Measurements from ENCODE around the gene GET4. TPM values are rescaled to one million over a fixed set of nuclear protein-coding genes. Genes with fewer than 3 reads are reported as not detected.

Gene GET4
- total and polyA plus RNA-seq, 2 donors from 2014 or later: 44.8 to 80.8 TPM

DNA sequence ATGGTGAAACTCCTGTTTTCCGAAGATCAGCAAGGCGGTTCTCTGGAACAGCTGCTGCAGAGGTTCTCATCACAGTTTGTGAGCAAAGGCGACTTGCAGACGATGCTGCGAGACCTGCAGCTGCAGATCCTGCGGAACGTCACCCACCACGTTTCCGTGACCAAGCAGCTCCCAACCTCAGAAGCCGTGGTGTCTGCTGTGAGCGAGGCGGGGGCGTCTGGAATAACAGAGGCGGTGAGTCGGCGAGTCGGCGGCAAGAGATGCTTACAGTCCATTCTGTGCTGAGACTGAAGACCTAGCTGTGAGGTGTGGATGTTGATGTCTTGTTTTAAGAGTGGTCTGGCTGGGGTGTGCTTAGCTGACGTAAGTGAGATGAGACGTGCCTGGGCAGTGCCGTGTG lies 16.2 kb upstream of the GET4 start:
- H3K36me3 ChIP-seq (ENCODE audit: control insufficient read depth in 2 of 3, insufficient read depth in 3 of 3, low read length in 3 of 3): peaks cover 6 to 57% (median 27%) of the 10 kb centered on the region in 3 donors
- intact Hi-C loops (cut with DNase I): no loop called here
- H3K27ac ChIP-seq (ENCODE audit: low read depth in 2 of 2, low read length in 2 of 2): no peak overlapping the region
- H3K9me3 ChIP-seq (ENCODE audit: control insufficient read depth in 2 of 3, insufficient read depth in 1 of 3, low read length in 3 of 3): no peaks in the 10 kb centered on the region
- H3K9ac ChIP-seq (ENCODE audit: low read length in 3 of 3): no peak overlapping the region
- peak in 1 of 5 donors; percentile 70 for DNase-seq
- H3K27me3 ChIP-seq (ENCODE audit: control insufficient read depth, insufficient read depth, low read length): no peaks in the 10 kb centered on the region
- no peak for FAIRE-seq
- H3K4me3 ChIP-seq (ENCODE audit: low read length in 3 of 3): no peak overlapping the region
- TF ChIP-seq, protein P1, sequence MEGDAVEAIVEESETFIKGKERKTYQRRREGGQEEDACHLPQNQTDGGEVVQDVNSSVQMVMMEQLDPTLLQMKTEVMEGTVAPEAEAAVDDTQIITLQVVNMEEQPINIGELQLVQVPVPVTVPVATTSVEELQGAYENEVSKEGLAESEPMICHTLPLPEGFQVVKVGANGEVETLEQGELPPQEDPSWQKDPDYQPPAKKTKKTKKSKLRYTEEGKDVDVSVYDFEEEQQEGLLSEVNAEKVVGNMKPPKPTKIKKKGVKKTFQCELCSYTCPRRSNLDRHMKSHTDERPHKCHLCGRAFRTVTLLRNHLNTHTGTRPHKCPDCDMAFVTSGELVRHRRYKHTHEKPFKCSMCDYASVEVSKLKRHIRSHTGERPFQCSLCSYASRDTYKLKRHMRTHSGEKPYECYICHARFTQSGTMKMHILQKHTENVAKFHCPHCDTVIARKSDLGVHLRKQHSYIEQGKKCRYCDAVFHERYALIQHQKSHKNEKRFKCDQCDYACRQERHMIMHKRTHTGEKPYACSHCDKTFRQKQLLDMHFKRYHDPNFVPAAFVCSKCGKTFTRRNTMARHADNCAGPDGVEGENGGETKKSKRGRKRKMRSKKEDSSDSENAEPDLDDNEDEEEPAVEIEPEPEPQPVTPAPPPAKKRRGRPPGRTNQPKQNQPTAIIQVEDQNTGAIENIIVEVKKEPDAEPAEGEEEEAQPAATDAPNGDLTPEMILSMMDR (IDR thresholded peaks at IDR 0.05; ENCODE audit: borderline replicate concordance, extremely low read depth, insufficient read depth): no peak
- H3K4me1 ChIP-seq (ENCODE audit: control insufficient read depth in 2 of 3, insufficient read depth in 2 of 3, low read depth in 1 of 3, low read length in 3 of 3): no peaks in the 10 kb centered on the region

DNA sequence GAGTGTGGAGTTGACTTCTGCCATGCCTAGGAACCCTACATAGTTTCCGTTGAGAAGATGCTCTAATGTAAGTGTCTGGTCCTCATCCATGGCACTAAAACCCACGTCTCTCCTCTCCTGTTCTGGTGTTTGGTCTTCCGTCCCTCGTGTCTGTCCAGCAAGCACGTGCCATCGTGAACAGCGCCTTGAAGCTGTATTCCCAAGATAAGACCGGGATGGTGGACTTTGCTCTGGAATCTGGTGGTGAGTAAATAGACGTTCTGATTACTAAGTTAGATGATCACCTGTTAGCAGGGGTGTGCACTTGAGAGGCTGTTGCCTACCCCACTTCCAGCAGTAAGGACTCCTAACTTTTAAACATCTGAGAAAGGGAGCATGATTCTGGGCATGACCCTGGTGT lies 15.1 kb upstream of the GET4 start:
- H3K27ac ChIP-seq (ENCODE audit: low read depth in 2 of 2, low read length in 2 of 2): no peak overlapping the region
- intact Hi-C loops (cut with DNase I): no loop called here

DNA sequence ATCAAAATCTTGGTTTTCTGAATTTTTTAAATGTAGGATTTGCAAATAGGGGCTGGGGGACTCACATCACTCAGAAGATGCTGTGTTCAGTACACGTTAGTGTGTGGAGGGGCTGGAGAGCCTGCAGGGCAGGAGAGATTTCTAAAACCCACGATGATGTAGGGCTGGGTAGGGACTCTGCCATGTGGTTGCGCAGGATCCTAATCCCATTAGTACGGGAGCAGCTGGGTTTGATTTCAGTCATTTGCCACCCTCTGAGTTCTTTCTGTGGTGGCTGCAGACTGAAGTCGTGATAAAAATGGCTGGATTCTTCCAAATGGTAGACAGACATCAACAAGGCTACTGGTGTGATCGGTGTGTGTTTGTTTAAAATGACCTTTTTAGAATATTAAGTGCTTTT lies 14.2 kb upstream of the GET4 start:
- no peaks in the 10 kb centered on the region for H3K9me3 ChIP-seq (ENCODE audit: control insufficient read depth in 2 of 3, insufficient read depth in 1 of 3, low read length in 3 of 3)
- peaks cover 0 to 6% (median under 1%) of the 10 kb centered on the region in 3 donors for H3K4me1 ChIP-seq (ENCODE audit: control insufficient read depth in 2 of 3, insufficient read depth in 2 of 3, low read depth in 1 of 3, low read length in 3 of 3)
- DNase-seq: no peak
- no peak overlapping the region for H3K4me3 ChIP-seq (ENCODE audit: low read length in 3 of 3)
- H3K27ac ChIP-seq (ENCODE audit: low read depth in 2 of 2, low read length in 2 of 2): no peak overlapping the region
- FAIRE-seq: no peak
- TF ChIP-seq, protein P1 (IDR thresholded peaks at IDR 0.05; ENCODE audit: borderline replicate concordance, extremely low read depth, insufficient read depth): no peak
- peaks cover 6 to 59% (median 34%) of the 10 kb centered on the region in 3 donors for H3K36me3 ChIP-seq (ENCODE audit: control insufficient read depth in 2 of 3, insufficient read depth in 3 of 3, low read length in 3 of 3)
- no peaks in the 10 kb centered on the region for H3K27me3 ChIP-seq (ENCODE audit: control insufficient read depth, insufficient read depth, low read length)
- H3K9ac ChIP-seq (ENCODE audit: low read length in 3 of 3): no peak overlapping the region
- intact Hi-C loops (cut with DNase I): no loop called here

More for the DNA sequence above, 15.1 kb upstream of the GET4 start:
- Histone ChIP-seq H3K9ac (ENCODE audit: low read length in 3 of 3) (no peak overlapping the region), H3K27me3 (ENCODE audit: control insufficient read depth, insufficient read depth, low read length) (no peaks in the 10 kb centered on the region), H3K36me3 (ENCODE audit: control insufficient read depth in 2 of 3, insufficient read depth in 3 of 3, low read length in 3 of 3) (peaks cover 6 to 60% (median 33%) of the 10 kb centered on the region in 3 donors), H3K4me1 (ENCODE audit: control insufficient read depth in 2 of 3, insufficient read depth in 2 of 3, low read depth in 1 of 3, low read length in 3 of 3) (peaks cover 0 to 3% (median 0%) of the 10 kb centered on the region in 3 donors), H3K4me3 (ENCODE audit: low read length in 3 of 3) (no peak overlapping the region), H3K9me3 (ENCODE audit: control insufficient read depth in 2 of 3, insufficient read depth in 1 of 3, low read length in 3 of 3) (no peaks in the 10 kb centered on the region)
- FAIRE-seq: no peak
- TF ChIP-seq, protein P1 (IDR thresholded peaks at IDR 0.05; ENCODE audit: borderline replicate concordance, extremely low read depth, insufficient read depth): no peak
- no peak for DNase-seq

DNA sequence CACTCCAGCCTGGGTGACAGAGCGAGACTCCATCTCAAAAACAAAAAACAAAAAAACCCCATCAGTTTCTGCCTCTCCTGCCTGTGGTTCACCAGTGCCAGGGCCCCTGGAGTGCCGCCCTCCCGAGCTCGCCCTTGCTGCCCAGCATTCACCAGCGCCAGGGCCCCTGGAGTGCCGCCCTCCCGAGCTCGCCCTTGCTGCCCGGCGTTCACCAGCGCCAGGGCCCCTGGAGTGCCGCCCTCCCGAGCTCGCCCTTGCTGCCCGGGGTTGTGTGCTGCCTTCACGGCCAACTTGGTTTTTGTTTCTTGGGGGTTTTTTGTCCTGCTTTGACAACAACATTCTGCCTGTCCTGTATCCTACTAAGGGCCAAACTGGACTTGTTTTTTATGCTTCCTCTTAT lies 13.2 kb upstream of the GET4 start:
- H3K9ac ChIP-seq (ENCODE audit: low read length in 3 of 3): no peak overlapping the region
- TF ChIP-seq, protein P1 (IDR thresholded peaks at IDR 0.05; ENCODE audit: borderline replicate concordance, extremely low read depth, insufficient read depth): no peak
- no peak overlapping the region for H3K4me3 ChIP-seq (ENCODE audit: low read length in 3 of 3)
- H3K27me3 ChIP-seq (ENCODE audit: control insufficient read depth, insufficient read depth, low read length): no peaks in the 10 kb centered on the region
- H3K36me3 ChIP-seq (ENCODE audit: control insufficient read depth in 2 of 3, insufficient read depth in 3 of 3, low read length in 3 of 3): peaks cover 6 to 57% (median 35%) of the 10 kb centered on the region in 3 donors
- no peak overlapping the region for H3K27ac ChIP-seq (ENCODE audit: low read depth in 2 of 2, low read length in 2 of 2)
- FAIRE-seq (no peak), DNase-seq (no peak)
- no peaks in the 10 kb centered on the region for H3K9me3 ChIP-seq (ENCODE audit: control insufficient read depth in 2 of 3, insufficient read depth in 1 of 3, low read length in 3 of 3)
- intact Hi-C loops (cut with DNase I): no loop called here
- peaks cover 0 to 15% (median 9%) of the 10 kb centered on the region in 3 donors for H3K4me1 ChIP-seq (ENCODE audit: control insufficient read depth in 2 of 3, insufficient read depth in 2 of 3, low read depth in 1 of 3, low read length in 3 of 3)

Data from kidney (tissue), 14 donors.